Right lobe of liver (tissue), 6 donors: ENCODE measurements around the gene SIRT1. TPM values are rescaled to one million over a fixed set of nuclear protein-coding genes. Genes with fewer than 3 reads are reported as not detected.

ENCODE experiments used
- ATAC-seq, 4 donors: fragments of 200-7000 bp; cut with Tn5 transposase; one replicate each; pipeline ENCODE4 v1.9.1; 2020; ENCODE audit warnings: mild to moderate bottlenecking in 4 of 4, moderate library complexity in 4 of 4
- DNase-seq, 3 donors: peaks; one replicate each; pipeline ENCODE4 v3.0.0-alpha.2; 2020
- H3K27ac ChIP-seq, 3 donors: fragments of 200-600 bp; one replicate each; pipeline ENCODE4 v1.8.0; 2022
- H3K27me3 ChIP-seq, 2 donors: fragments of 200-600 bp; one replicate each; pipeline ENCODE4 v1.8.0; 2022
- H3K36me3 ChIP-seq, 4 donors: fragments of 200-600 bp; sonication (generic) in 1 of 4; one replicate each; pipeline versions ENCODE4 v1.5.1 to v1.8.0; 2017 to 2022; ENCODE audit warnings: control low read depth in 1 of 4
- H3K4me1 ChIP-seq, 4 donors: fragments of 200-600 bp; sonication (generic) in 1 of 4; one replicate each; pipeline versions ENCODE4 v1.5.1 to v1.8.0; 2017 to 2022; ENCODE audit warnings: control low read depth in 1 of 4
- H3K4me3 ChIP-seq, 3 donors: fragments of 200-600 bp; one replicate each; pipeline ENCODE4 v1.8.0; 2022
- H3K9me3 ChIP-seq, 4 donors: fragments of 200-600 bp; sonication (generic) in 1 of 4; one replicate each; pipeline versions ENCODE4 v1.5.1 to v1.8.0; 2017 to 2022; ENCODE audit warnings: control low read depth in 1 of 4
- POLR2A ChIP-seq: fragments of 450-650 bp; IDR thresholded peaks from one replicate; pipeline ENCODE4 v1.6.1; 2017; ENCODE audit warnings: antibody characterized with exemption, mild to moderate bottlenecking
- WGBS: methylation state at CpG from one replicate; pipeline ENCODE4 v1.1.6; 2018; ENCODE audit warnings: low coverage, low lambda C conversion rate; ENCODE audit not compliant: insufficient coverage; ENCODE audit errors: missing lambda C conversion rate; 5-methylcytosine and 5-hydroxymethylcytosine counted together
- intact Hi-C, 2 donors: fragments of 100-400 bp; cut with DNase I; formaldehyde crosslinking; loops; one replicate each; pipeline versions ENCODE4 v1.11.2 to v1.14.1; 2022
- total RNA-seq, 6 experiments: library from RNA; depleted of rRNA in 2 of 6; stranded (reverse); fragments of >200 nt in 2 of 6; fragmentation: NEBNext Ultra II Directional in 3 of 6; extraction: Animal tissue kit (Norgen Biotek cat#: 25700) in 3 of 6; gene quantifications; one replicate each; pipeline versions ENCODE4 v1.1.0 to v1.2.4, GENCODE V29; 2016 to 2023
- TF ChIP-seq, protein P1 (sequence below), 4 donors: fragments of 200-600 bp in 3 of 4; fragments of 450-650 bp in 1 of 4; IDR thresholded peaks; one replicate each; pipeline versions ENCODE4 v1.5.1 to v1.8.0; 2016 to 2022; ENCODE audit warnings: antibody characterized with exemption in 4 of 4, mild to moderate bottlenecking in 2 of 4
- donor health status: DM: no; HTN: yes; CAD: no.
- donor health status: DM: no; HTN: no; CAD: no.
- donor health status: DM: no; HTN: no; CAD: no.
- donor health status: DM: no; HTN: yes; CAD: no.
- donor health status: DM: no; HTN: yes; CAD: no.

The SIRT1 gene
- total RNA-seq, 6 experiments from 2014 or later = 4.4 to 11.5 (median 6.7) TPM

- ATAC-seq (no peak), DNase-seq (no peak)
- intact Hi-C loops = no loop called here
- H3K9me3 ChIP-seq = no peaks in the 10 kb centered on the region
- H3K27me3 ChIP-seq = no peaks in the 10 kb centered on the region
- H3K27ac ChIP-seq = no peak overlapping the region
- no peak overlapping the region for H3K4me3 ChIP-seq
- peaks cover 0 to 67% (median 19%) of the 10 kb centered on the region in 4 donors for H3K36me3 ChIP-seq
- TF ChIP-seq POLR2A = no peak
- TF ChIP-seq, protein P1, sequence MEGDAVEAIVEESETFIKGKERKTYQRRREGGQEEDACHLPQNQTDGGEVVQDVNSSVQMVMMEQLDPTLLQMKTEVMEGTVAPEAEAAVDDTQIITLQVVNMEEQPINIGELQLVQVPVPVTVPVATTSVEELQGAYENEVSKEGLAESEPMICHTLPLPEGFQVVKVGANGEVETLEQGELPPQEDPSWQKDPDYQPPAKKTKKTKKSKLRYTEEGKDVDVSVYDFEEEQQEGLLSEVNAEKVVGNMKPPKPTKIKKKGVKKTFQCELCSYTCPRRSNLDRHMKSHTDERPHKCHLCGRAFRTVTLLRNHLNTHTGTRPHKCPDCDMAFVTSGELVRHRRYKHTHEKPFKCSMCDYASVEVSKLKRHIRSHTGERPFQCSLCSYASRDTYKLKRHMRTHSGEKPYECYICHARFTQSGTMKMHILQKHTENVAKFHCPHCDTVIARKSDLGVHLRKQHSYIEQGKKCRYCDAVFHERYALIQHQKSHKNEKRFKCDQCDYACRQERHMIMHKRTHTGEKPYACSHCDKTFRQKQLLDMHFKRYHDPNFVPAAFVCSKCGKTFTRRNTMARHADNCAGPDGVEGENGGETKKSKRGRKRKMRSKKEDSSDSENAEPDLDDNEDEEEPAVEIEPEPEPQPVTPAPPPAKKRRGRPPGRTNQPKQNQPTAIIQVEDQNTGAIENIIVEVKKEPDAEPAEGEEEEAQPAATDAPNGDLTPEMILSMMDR (IDR thresholded peaks at IDR 0.05) = no peak
- peaks cover 0 to 12% (median 4%) of the 10 kb centered on the region in 4 donors for H3K4me1 ChIP-seq
- 89% methylated on average over 2 of the region's 2 CpGs for WGBS
Observed at GRCh38 chr10:67912331-67912946, 28.0 kb downstream of the SIRT1 start.

DNA sequence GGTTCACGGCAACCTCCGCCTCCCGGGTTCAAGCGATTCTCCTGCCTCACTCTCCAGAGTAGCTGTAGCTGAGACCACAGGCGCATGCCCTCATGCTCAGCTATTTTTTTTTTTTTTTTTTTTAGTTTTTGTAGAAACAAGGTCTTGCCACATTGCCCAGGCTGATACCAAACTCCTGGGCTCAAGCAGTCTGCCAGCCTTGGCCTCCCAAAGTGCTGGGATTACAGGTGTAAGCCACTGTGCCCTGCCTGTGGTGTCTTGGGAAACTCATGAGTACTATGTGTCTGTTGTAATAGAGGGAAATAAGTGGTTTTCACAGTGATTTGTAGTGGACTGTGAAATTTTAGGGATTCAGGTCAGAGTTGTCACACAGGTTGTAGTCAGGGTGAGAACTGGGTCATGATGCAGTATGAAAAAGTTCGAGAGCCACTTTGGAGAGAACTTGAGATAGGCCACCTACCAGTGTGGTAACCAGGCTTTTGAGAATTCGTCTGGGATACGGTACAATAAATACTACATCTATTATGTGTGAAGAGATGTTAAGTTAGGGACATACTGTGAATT, 30.4 kb downstream of the SIRT1 start:
- WGBS = 91% methylated on average over 7 of the region's 8 CpGs
- Histone ChIP-seq H3K27me3 (no peaks in the 10 kb centered on the region), H3K27ac (no peak overlapping the region), H3K4me1 (peaks cover 0 to 20% (median 4%) of the 10 kb centered on the region in 4 donors), H3K4me3 (no peak overlapping the region), H3K36me3 (peaks cover 0 to 42% (median 9%) of the 10 kb centered on the region in 4 donors), H3K9me3 (no peaks in the 10 kb centered on the region)
- no peak for DNase-seq
- intact Hi-C loops = no loop called here
- no peak for ATAC-seq
- no peak for TF ChIP-seq POLR2A
- TF ChIP-seq, protein P1 (IDR thresholded peaks at IDR 0.05) = no peak

DNA sequence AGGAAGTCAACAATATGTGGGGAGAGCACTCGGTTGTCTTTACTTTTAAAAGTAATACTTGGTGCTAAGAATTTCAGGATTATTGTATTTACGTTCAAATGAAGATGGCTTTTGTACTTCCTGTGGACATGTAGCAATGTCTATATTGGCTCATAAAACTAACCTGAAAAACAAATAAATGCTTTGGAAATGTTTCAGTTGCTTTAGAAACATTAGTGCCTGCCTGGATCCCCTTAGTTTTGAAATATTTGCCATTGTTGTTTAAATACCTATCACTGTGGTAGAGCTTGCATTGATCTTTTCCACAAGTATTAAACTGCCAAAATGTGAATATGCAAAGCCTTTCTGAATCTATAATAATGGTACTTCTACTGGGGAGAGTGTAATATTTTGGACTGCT, 32.7 kb downstream of the SIRT1 start:
- Histone ChIP-seq H3K4me1 (peaks cover 0 to 38% (median 13%) of the 10 kb centered on the region in 4 donors), H3K4me3 (no peak overlapping the region), H3K27me3 (no peaks in the 10 kb centered on the region), H3K27ac (no peak overlapping the region), H3K36me3 (peaks cover 0 to 26% (median 6%) of the 10 kb centered on the region in 4 donors), H3K9me3 (no peaks in the 10 kb centered on the region)
- no peak for DNase-seq
- ATAC-seq = peak; percentile 64 to 83 (median 66)
- TF ChIP-seq POLR2A = no peak
- TF ChIP-seq, protein P1 (IDR thresholded peaks at IDR 0.05) = no peak
- intact Hi-C loops = no loop called here
- 27% methylated on average over 2 of the region's 2 CpGs for WGBS

DNA sequence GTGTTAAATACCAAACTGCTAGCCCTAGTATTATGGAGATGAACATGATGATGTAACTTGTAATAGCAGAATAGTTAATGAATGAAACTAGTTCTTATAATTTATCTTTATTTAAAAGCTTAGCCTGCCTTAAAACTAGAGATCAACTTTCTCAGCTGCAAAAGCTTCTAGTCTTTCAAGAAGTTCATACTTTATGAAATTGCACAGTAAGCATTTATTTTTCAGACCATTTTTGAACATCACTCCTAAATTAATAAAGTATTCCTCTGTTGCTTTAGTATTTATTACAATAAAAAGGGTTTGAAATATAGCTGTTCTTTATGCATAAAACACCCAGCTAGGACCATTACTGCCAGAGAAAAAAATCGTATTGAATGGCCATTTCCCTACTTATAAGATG, 33.2 kb downstream of the SIRT1 start:
- H3K27me3 ChIP-seq = no peaks in the 10 kb centered on the region
- peaks cover 0 to 38% (median 13%) of the 10 kb centered on the region in 4 donors for H3K4me1 ChIP-seq
- H3K27ac ChIP-seq = no peak overlapping the region
- ATAC-seq = no peak
- intact Hi-C loops = no loop called here
- 72% methylated on average over 1 of the region's 1 CpG for WGBS
- no peak for DNase-seq
- no peaks in the 10 kb centered on the region for H3K9me3 ChIP-seq
- TF ChIP-seq, protein P1 (IDR thresholded peaks at IDR 0.05) = no peak
- TF ChIP-seq POLR2A = no peak
- H3K4me3 ChIP-seq = no peak overlapping the region
- peaks cover 0 to 21% (median 4%) of the 10 kb centered on the region in 4 donors for H3K36me3 ChIP-seq
